GM12864 (cell line): ENCODE measurements around the gene ELMO1.

ENCODE experiments used
- DNase-seq: peaks from one replicate; pipeline ENCODE4 v3.0.0-alpha.2; 2011; ENCODE audit warnings: low read depth
- H3K4me3 ChIP-seq: 2 replicates; pipeline ENCODE4 v1.5.1; 2011; ENCODE audit warnings: mild to moderate bottlenecking, low read depth, low read length, control low read depth
- TF ChIP-seq, protein P1 (sequence below): IDR thresholded peaks from 2 replicates; pipeline ENCODE4 v1.5.1; 2011; ENCODE audit warnings: low read depth, mild to moderate bottlenecking, moderate library complexity, low read length, control low read depth, inconsistent platforms; ENCODE audit errors: missing control alignments

The ELMO1 gene

DNA sequence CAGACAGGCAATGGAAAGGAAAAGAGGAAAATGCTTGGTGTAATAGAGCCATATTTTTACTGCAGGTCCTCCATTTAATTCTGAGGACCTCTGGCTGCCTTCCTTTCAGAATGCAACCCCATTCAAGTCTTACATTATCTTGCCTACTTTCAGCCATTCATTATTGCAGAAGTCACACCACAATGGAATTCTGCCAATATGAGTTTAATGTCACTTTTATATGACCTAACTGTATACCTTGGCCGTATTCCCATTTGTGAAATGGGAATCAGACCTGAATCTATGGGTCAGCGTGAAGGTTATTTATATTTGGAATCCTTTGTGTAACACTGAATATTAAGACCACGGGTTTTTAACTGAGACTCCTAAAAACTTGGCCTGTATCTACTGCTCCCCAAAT is 482.6 kb downstream of the ELMO1 start:
- DNase-seq = no peak
- H3K4me3 ChIP-seq = no peak overlapping the region
- TF ChIP-seq, protein P1, sequence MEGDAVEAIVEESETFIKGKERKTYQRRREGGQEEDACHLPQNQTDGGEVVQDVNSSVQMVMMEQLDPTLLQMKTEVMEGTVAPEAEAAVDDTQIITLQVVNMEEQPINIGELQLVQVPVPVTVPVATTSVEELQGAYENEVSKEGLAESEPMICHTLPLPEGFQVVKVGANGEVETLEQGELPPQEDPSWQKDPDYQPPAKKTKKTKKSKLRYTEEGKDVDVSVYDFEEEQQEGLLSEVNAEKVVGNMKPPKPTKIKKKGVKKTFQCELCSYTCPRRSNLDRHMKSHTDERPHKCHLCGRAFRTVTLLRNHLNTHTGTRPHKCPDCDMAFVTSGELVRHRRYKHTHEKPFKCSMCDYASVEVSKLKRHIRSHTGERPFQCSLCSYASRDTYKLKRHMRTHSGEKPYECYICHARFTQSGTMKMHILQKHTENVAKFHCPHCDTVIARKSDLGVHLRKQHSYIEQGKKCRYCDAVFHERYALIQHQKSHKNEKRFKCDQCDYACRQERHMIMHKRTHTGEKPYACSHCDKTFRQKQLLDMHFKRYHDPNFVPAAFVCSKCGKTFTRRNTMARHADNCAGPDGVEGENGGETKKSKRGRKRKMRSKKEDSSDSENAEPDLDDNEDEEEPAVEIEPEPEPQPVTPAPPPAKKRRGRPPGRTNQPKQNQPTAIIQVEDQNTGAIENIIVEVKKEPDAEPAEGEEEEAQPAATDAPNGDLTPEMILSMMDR = no peak

DNA sequence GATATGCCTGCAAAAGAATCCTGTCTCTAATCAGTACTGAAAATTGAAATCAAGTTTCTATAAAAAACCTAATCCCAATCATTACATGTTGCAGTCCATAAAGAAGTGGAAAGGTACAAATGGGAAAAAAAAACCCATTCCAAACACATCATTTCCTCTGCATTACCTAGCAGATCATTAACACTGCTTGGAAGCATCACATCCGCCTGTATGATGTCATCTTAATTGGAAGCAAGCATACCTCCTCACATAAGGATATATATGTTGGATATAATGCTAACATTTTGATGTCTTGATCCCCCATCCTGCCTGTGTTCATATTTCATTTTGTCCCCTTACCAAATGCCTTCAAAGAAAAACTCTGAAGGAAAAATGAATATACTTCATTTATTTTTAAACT is 483.0 kb downstream of the ELMO1 start:
- DNase-seq = no peak
- no peak overlapping the region for H3K4me3 ChIP-seq
- TF ChIP-seq, protein P1 = no peak

DNA sequence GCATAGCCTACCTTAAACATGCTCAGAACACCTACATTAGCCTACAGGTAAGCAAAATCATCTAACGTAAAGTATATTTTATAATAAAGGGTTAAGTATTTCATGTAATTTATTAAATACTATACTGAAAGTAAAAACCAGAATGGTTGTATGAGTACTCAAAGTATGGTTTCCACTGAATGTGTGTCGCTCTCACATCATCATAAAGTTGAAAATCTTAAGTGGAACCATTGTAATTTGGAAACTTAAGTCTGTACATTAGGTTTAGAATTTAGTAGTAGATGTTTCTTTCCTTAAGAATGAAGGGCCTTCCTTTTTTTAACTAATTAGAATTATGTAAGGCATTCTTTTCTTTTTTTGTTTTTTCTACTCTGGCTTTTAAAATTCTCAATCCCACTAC is 484.4 kb downstream of the ELMO1 start:
- TF ChIP-seq, protein P1 = no peak
- DNase-seq = no peak

DNA sequence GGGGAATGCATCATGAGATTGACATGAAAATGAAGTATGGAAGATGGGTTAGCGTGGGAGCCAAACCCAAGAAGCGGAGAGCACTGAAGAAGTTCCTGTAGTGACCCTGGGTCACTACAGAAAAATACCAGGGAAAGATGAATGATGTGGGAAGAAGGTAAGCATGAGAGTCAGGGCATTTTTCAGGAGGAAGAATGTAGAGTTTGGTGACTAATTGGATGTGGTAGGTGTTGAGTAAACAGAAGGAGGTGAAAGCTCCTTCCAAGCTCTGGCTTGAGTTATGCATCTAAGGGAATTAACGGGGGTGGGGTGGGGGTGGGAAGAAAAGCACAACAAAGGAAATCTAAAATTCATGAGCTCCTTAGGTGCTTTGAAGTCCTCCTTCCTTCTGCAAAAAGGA is 486.3 kb downstream of the ELMO1 start:
- no peak for DNase-seq
- TF ChIP-seq, protein P1 = no peak
- H3K4me3 ChIP-seq = no peak overlapping the region

More for the DNA sequence above, 484.4 kb downstream of the ELMO1 start:
- H3K4me3 ChIP-seq = no peak overlapping the region

DNA sequence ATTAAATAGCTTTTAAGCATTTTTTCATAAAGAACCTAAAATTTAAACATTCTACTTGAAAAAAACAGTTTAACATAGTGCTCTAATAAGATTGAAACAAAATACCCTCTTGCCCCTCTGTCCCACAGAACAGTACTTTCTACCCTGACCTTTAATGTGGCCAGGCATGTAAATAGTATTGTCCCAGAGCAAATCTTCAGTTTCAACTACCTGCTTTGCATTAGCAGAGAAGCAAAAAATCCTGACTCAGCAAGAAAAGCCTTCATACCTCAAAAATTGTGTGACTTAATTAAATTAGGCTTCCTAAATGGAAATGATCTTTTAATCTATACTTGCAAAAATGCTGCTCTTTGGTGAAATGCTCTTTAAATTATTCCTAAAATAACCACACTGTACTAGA is 487.0 kb downstream of the ELMO1 start:
- H3K4me3 ChIP-seq = no peak overlapping the region
- no peak for DNase-seq

DNA sequence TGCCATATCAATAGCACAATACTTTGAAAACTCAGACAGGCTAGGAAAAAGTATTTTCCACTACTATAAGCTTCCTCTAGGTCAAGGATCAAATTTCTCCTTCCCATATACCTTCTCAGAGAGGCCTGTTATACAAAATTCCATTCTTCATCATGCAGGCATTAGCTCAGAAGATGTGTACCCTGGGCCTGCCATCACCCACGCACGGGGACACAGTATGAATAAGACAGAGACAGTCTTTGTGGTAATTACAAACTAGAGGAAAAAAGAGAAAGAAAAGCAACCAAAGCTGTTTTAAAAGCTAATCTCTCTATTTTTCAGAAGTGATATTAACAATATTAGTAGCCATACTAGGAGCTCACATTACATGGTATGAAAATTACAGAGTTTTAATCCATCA is 487.6 kb downstream of the ELMO1 start:
- DNase-seq = no peak
- no peak overlapping the region for H3K4me3 ChIP-seq
- TF ChIP-seq, protein P1 = no peak

More for the DNA sequence above, 487.0 kb downstream of the ELMO1 start:
- TF ChIP-seq, protein P1 = no peak

DNA sequence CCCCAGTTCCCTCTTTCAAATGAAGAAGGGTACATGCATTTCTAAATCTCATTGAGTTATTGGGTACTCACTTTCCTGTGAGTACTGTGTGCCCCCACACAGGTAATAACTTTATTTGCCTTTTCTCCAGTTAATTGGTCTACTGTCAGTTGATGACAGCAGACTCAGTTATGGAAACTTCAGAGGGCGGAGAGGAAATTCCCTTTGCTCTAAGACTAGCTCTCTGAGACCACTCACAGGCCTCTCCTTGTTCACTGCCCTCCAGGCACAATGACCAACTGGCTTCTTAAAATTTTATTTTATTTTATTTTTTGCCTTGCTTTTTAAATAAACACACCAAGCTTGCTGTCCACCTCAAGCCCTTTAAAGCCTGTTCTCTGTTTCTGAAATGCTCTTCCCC is 488.6 kb downstream of the ELMO1 start:
- TF ChIP-seq, protein P1 = no peak
- H3K4me3 ChIP-seq = no peak overlapping the region
- DNase-seq = no peak
